Adrenal gland (tissue), 5 donors: ENCODE measurements around the gene MEAF6.

Experiments
- CTCF ChIP-seq, 6 experiments: fragments of 450-650 bp in 4 of 6; fragments of 200-600 bp in 2 of 6; sonication (generic) in 1 of 6; IDR thresholded peaks; 1 replicate in 5 of 6; 2 replicates in 1 of 6; pipeline versions ENCODE4 v1.5.1 to v1.8.0; 2016 to 2021; ENCODE audit warnings: antibody characterized with exemption in 6 of 6, mild to moderate bottlenecking in 2 of 6, moderate library complexity in 1 of 6
- POLR2A ChIP-seq, 2 donors: fragments of 450-650 bp; IDR thresholded peaks; one replicate each; pipeline ENCODE4 v1.6.1; 2017; ENCODE audit warnings: antibody characterized with exemption in 2 of 2, mild to moderate bottlenecking in 2 of 2, moderate library complexity in 1 of 2
- donor health status: DM: no; HTN: no; CAD: no.

DNA sequence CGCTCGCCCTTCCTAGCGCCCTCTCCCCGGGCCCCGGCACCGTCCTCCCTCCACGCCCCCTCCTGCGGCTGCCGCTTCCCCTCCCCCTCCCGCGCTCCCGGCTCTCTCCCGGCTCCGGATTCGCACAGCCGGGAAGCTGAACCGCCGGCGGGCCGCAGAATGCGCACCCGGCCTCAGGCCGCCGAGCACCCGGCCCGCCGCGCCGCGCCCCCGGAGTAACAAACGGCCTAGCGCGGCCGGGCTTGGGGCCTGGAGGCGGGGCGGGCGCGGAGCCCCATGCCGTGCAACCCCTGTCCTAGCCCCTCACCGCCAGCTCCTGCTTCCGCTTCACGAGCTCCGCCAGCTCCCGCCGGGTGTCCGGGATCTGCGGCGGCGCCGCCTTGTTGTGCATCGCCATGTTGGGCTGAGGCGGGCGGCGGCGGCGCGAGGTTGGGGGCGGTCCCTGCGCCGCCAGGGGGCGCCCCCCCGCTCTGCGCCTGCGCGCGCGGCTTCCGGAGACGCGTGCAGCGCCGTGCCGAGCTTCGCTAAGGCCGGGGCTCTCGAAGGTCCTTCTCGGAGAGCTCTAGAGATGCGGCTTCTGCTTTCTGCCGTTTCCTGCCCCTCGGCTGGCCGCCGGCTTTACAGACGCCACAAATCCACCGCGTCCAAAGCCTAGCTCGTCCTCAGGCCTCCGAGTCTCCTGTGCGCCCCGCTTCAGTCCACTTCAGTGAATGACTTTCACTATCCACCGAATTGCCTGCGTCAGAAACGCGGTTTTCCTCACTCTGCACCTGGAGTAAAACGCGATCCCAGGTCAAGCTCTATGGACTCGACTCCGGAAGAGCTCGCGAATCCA lies at the start of gene MEAF6:
- TF ChIP-seq CTCF (IDR thresholded peaks at IDR 0.05) (peak in 4 of 6 experiments; percentile 24 to 90 (median 78)), POLR2A (IDR thresholded peaks at IDR 0.05) (peak; percentile 60 to 89)
